CMK (cell line): Measurements from ENCODE around the gene KRTAP5-10.
"Not testable (repeated sequence)": the region's sequence is repeated elsewhere in the genome, so short reads cannot be mapped to it uniquely, and the experiment has no call there.

ENCODE experiments used
- DNase-seq: peaks from one replicate; pipeline ENCODE4 v3.0.0-alpha.2; 2010; ENCODE audit warnings: low read depth

The KRTAP5-10 gene

DNA sequence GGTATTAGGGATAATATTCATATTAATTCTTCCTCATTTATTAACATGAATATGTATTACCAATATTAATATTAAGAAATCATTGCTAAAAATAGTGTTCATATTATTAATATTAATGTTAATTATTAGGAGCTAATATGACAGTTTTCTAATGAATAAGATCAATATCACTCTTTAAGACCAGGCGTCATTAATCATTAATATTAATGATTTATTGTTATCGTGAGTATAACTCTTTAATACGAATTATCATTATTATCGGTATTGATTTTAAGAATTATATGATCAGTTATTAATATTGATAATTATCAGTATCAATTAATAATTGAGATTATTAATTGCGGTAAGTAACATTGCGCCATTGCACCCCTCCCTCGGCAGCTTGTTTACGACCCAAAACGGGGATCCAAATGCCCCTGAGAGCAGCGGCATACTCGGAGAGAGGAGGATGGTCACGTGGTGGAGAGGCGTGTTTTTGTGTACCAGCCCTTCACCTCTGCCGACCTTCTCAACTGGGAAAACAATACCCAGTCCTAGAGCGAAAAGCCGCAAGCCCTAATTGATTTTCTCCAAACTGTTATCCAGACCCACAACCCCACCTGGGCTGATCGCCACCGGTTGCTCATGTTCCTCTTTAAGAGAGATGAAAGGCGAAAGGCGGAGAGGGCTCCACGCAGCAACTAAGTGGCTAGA, 46.0 kb downstream of the KRTAP5-10 start:
- not testable (repeated sequence) for DNase-seq

DNA sequence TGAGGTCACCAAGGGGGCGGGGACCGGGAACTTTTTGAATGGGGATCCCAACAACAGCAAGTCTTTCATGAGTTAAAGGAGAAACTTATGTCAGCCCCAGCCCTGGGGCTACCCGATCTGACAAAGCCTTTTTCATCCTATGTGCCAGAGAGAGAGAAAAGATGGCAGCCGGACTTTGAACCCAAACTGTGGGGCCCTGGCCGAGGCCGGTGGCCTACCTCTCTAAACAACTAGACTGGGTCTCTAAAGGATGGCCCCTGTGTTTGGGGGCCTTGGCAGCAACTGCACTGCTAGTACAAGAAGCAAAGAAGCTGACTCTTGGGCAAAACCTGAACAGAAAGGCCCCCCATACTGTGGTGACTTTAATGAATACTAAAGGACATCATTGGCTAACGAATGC, 48.6 kb downstream of the KRTAP5-10 start:
- DNase-seq, result not testable (repeated sequence)

DNA sequence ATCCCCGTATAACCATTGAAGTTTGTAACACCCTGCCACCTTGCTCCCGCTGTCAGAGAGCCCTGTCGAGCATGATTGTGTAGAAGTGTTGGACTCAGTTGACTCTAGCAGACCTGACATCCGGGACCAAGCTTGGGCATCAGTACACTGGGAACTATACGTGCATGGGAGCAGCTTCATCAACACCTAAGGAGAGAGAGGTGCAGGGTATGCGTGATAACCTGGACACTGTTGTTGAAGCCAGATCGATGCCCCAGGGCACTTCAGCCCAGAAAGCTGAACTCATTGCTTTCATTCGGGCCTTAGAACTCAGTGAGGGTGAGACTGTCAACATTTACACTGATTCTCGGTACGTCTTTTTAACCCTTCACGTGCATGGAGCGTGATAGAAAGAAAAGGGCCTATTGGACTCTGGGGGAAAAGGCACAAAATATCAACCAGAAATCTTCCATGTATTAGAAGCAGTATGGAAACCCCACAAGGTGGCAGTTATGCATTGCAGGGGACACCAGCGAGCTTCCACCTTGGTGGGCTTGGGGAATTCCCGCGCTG, 49.1 kb downstream of the KRTAP5-10 start:
- DNase-seq, result not testable (repeated sequence)

DNA sequence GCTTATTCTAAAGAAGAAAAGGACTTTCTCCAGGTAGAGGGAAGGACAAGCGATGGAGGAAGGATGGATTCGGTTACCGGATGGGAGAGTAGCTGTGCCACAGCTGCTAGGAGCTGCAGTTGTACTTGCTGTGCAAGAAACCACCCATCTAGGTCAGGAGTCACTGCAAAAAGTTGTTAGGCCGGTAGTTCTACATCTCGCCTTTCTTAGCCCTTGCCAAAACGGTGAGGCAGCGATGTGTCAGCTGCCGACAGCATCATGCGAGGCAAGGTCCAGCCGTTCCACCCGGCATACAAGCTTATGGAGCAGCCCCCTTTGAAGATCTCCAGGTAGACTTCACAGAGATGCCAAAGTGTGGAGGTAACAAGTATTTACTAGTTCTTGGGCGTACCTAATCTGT, 49.6 kb downstream of the KRTAP5-10 start:
- DNase-seq, result not testable (repeated sequence)
